Progenitor cell of endocrine pancreas (in vitro differentiated cells): ENCODE results near the gene GARIN1A. TPM values are rescaled to one million over a fixed set of nuclear protein-coding genes. Genes with fewer than 3 reads are reported as not detected.

Source experiments
- DNase-seq: peaks from one replicate; pipeline ENCODE4 v3.0.0; 2021; ENCODE audit warnings: low spot score; ENCODE audit not compliant: unreplicated experiment
- H3K27ac Mint-ChIP-seq: 2 replicates; pipeline ENCODE4 v1.8.0; 2021; ENCODE audit warnings: mild to moderate bottlenecking, moderate library complexity, mixed read lengths
- H3K27me3 Mint-ChIP-seq: 2 replicates; pipeline ENCODE4 v1.8.0; 2021; ENCODE audit warnings: mixed read lengths
- H3K36me3 Mint-ChIP-seq: 2 replicates; pipeline ENCODE4 v1.8.0; 2022; ENCODE audit warnings: mixed read lengths; ENCODE audit not compliant: insufficient read depth
- H3K4me1 Mint-ChIP-seq: 2 replicates; pipeline ENCODE4 v1.8.0; 2021; ENCODE audit warnings: low read depth, mixed read lengths
- H3K4me3 Mint-ChIP-seq: 2 replicates; pipeline ENCODE4 v1.8.0; 2021; ENCODE audit warnings: low read depth, mild to moderate bottlenecking, moderate library complexity, mixed read lengths
- H3K9me3 Mint-ChIP-seq: 2 replicates; pipeline ENCODE4 v1.8.0; 2021; ENCODE audit warnings: low read depth, mixed read lengths
- total RNA-seq: library from RNA; stranded (reverse); gene quantifications from 2 replicates; pipeline ENCODE4 v1.2.1, GENCODE V29; 2021
- TF ChIP-seq, protein P1 (sequence below): fragments of 200-600 bp; sonication (generic); IDR thresholded peaks from one replicate; pipeline ENCODE4 v1.5.0; 2021; ENCODE audit warnings: antibody characterized with exemption, mild to moderate bottlenecking; ENCODE audit not compliant: unreplicated experiment

Gene GARIN1A
- total RNA-seq, 1 donor from 2014 or later = 5.1 TPM

DNA sequence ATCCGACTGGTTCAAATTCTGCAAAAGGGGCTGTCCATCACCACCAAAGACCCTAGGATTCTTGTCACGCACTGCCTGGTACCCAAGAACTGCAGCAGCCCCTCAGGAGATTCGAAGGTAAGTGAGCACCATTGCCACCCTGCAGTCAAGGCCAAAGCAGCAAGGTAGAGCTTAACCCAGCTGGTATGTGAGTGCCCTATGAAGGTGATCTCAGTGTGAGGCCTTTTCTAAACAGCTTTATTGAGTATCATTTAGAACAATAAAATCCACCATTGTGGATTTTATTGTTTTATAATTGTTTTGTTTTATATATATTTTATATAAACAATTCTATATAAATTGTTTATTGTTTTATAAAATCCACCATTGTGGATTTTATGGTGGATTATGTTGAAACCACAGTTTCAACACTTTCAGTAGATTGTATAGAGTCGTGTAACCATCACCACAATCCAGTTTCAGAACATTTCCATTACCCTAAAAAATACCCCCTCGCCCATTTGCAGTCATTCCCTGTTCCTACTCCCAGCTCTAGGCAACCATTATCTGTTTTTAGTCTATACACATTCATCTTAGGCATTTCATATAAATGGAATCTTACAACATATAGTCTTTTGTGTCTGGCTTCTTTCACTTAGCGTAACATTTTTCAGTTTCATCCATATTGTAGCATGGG is 47.0 kb downstream of the GARIN1A start:
- H3K4me3 Mint-ChIP-seq = no peak overlapping the region

DNA sequence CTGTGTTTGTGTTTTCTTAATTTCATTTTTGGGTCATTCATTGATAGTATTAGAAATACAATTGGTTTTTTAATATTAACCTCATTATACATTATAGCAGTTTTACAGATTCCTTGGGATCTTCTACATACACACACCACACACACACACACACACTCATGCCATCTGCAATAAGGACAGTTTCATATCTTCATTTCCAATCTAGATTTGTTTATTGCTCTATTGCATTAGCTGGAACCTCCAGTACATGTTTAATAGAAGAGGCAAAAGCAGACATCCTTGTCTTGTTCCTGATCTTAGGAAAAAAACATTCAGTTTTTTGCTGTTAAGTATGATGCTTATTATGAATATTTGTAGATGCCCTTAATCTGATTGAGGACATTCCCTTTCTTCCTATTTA is 49.3 kb downstream of the GARIN1A start:
- DNase-seq = no peak
- H3K4me1 Mint-ChIP-seq = no peaks in the 10 kb centered on the region
- no peaks in the 10 kb centered on the region for H3K36me3 Mint-ChIP-seq
- H3K4me3 Mint-ChIP-seq = no peak overlapping the region
- no peaks in the 10 kb centered on the region for H3K9me3 Mint-ChIP-seq
- H3K27ac Mint-ChIP-seq = no peak overlapping the region
- peaks cover 22% of the 10 kb centered on the region for H3K27me3 Mint-ChIP-seq
- TF ChIP-seq, protein P1, sequence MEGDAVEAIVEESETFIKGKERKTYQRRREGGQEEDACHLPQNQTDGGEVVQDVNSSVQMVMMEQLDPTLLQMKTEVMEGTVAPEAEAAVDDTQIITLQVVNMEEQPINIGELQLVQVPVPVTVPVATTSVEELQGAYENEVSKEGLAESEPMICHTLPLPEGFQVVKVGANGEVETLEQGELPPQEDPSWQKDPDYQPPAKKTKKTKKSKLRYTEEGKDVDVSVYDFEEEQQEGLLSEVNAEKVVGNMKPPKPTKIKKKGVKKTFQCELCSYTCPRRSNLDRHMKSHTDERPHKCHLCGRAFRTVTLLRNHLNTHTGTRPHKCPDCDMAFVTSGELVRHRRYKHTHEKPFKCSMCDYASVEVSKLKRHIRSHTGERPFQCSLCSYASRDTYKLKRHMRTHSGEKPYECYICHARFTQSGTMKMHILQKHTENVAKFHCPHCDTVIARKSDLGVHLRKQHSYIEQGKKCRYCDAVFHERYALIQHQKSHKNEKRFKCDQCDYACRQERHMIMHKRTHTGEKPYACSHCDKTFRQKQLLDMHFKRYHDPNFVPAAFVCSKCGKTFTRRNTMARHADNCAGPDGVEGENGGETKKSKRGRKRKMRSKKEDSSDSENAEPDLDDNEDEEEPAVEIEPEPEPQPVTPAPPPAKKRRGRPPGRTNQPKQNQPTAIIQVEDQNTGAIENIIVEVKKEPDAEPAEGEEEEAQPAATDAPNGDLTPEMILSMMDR = no peak

More for the DNA sequence above, 47.0 kb downstream of the GARIN1A start:
- no peak overlapping the region for H3K27ac Mint-ChIP-seq
- no peaks in the 10 kb centered on the region for H3K9me3 Mint-ChIP-seq
- TF ChIP-seq, protein P1 = no peak
- H3K36me3 Mint-ChIP-seq = no peaks in the 10 kb centered on the region
- H3K4me1 Mint-ChIP-seq = peaks cover 4% of the 10 kb centered on the region
- DNase-seq = no peak
- H3K27me3 Mint-ChIP-seq = peaks cover 14% of the 10 kb centered on the region

Other genes starting within 250 kb of the GARIN1A start
- gene HILPDA, start 216.4 kb upstream of the GARIN1A start, total RNA-seq = 36.8 TPM in 2 replicates
- gene METTL2B, start 195.5 kb upstream of the GARIN1A start, total RNA-seq = 36.9 and 37.0 TPM in 2 replicates
- gene CALU, start 67.1 kb downstream of the GARIN1A start, total RNA-seq = 107 and 111 TPM in 2 replicates
- not detected in 2 replicates for gene OPN1SW, start 103.5 kb downstream of the GARIN1A start, total RNA-seq
- 66.3 and 74.2 TPM in 2 replicates for gene CCDC136, start 119.7 kb downstream of the GARIN1A start, total RNA-seq
- 6.9 and 11.7 TPM in 2 replicates for gene FLNC, start 158.1 kb downstream of the GARIN1A start, total RNA-seq
- gene ATP6V1F, start 190.6 kb downstream of the GARIN1A start, total RNA-seq = 119 and 124 TPM in 2 replicates
- gene KCP, start 238.4 kb downstream of the GARIN1A start, total RNA-seq = 6.8 and 8.5 TPM in 2 replicates